Upper lobe of left lung (tissue), 4 donors: ENCODE results near the gene RNF180.

Source experiments
- EP300 ChIP-seq, 4 donors: sonication (generic); formaldehyde crosslinking; IDR thresholded peaks; one replicate each; pipeline ENCODE4 v1.5.1; 2017; ENCODE audit warnings: antibody characterized with exemption in 4 of 4, control low read depth in 2 of 4
- POLR2A ChIP-seq, 4 donors: fragments of 450-650 bp; IDR thresholded peaks; one replicate each; pipeline ENCODE4 v1.5.1; 2016 to 2017; ENCODE audit warnings: antibody characterized with exemption in 4 of 4, mild to moderate bottlenecking in 2 of 4
- POLR2AphosphoS5 ChIP-seq, 2 donors: sonication (generic); formaldehyde crosslinking; IDR thresholded peaks; one replicate each; pipeline ENCODE4 v1.5.1; 2017; ENCODE audit warnings: antibody characterized with exemption in 2 of 2
- TF ChIP-seq, protein P1 (sequence below), 6 experiments: fragments of 450-650 bp in 4 of 6; fragments of 200-600 bp in 2 of 6; sonication (generic) in 2 of 6; IDR thresholded peaks; one replicate each; pipeline ENCODE4 v1.5.1; 2016 to 2019; ENCODE audit warnings: antibody characterized with exemption in 6 of 6

DNA sequence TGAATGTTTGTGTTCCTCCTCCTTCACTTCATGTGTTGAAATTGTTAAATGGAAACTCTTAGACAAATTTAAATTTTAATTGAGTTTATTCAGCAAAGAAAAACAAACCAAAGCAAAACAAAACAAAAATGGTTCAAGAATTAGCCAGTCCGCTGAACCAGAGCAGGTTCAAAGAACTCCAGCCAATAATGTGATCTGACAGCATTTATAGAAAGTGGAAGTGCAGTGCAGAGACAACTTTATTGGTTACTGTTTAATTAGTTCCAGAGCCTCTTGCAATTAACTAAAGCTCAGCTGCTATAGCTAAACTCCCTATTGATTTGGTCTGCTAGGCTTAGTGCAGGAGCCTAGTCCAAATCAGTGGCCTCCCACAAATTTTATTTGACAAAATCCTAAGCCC lies 132.9 kb downstream of the RNF180 start:
- TF ChIP-seq POLR2A (IDR thresholded peaks at IDR 0.05) (no peak), POLR2AphosphoS5 (IDR thresholded peaks at IDR 0.05) (no peak), EP300 (IDR thresholded peaks at IDR 0.05) (no peak)
- TF ChIP-seq, protein P1, sequence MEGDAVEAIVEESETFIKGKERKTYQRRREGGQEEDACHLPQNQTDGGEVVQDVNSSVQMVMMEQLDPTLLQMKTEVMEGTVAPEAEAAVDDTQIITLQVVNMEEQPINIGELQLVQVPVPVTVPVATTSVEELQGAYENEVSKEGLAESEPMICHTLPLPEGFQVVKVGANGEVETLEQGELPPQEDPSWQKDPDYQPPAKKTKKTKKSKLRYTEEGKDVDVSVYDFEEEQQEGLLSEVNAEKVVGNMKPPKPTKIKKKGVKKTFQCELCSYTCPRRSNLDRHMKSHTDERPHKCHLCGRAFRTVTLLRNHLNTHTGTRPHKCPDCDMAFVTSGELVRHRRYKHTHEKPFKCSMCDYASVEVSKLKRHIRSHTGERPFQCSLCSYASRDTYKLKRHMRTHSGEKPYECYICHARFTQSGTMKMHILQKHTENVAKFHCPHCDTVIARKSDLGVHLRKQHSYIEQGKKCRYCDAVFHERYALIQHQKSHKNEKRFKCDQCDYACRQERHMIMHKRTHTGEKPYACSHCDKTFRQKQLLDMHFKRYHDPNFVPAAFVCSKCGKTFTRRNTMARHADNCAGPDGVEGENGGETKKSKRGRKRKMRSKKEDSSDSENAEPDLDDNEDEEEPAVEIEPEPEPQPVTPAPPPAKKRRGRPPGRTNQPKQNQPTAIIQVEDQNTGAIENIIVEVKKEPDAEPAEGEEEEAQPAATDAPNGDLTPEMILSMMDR (IDR thresholded peaks at IDR 0.05): no peak
